Measurements from ENCODE around the gene ENTHD1. TPM values are rescaled to one million over a fixed set of nuclear protein-coding genes. Genes with fewer than 3 reads are reported as not detected.

Gene ENTHD1
- total RNA-seq, 1 experiment from 2014 or later = not detected

GRCh38 chr22:39707816-39708215 is 185.7 kb downstream of the ENTHD1 start:
- TF ChIP-seq CTCF (conservative IDR thresholded peaks at IDR 0.05) = no peak
- no peaks in the 10 kb centered on the region for H3K36me3 Mint-ChIP-seq (ENCODE audit: insufficient read depth in 1 of 3, low read depth in 3 of 3)
- peaks cover 4% of the 10 kb centered on the region for H3K27me3 Mint-ChIP-seq (ENCODE audit: low read depth)
- no peak overlapping the region for H3K23ac ChIP-seq (ENCODE audit: insufficient read length, low read depth, low read length)
- no peak overlapping the region for H3K18ac ChIP-seq (ENCODE audit: insufficient read length, low read depth, low read length)
- no peak overlapping the region for H4K5ac ChIP-seq (ENCODE audit: insufficient read length, low read depth, low read length)
- H3K27ac Mint-ChIP-seq = no peak overlapping the region
- no peak overlapping the region for H3K56ac ChIP-seq (ENCODE audit: insufficient read length, low read depth, low read length)
- H3K4ac ChIP-seq (ENCODE audit: low read depth, low read length) = no peak overlapping the region
- no peaks in the 10 kb centered on the region for H3K9me3 Mint-ChIP-seq
- no peak overlapping the region for H2AK5ac ChIP-seq (ENCODE audit: insufficient read length, low read length)
- no peak overlapping the region for H4K8ac ChIP-seq (replicated peaks; ENCODE audit: insufficient read length, low read depth, low read length)
- no peaks in the 10 kb centered on the region for H4K20me1 ChIP-seq (ENCODE audit: control insufficient read depth, insufficient read depth, insufficient read length)
- no peak overlapping the region for H2BK120ac ChIP-seq (ENCODE audit: low read depth, low read length, poor library complexity, severe bottlenecking)
- no peaks in the 10 kb centered on the region for H3K79me1 ChIP-seq (ENCODE audit: insufficient read depth, low read depth, low read length, poor library complexity, severe bottlenecking)
- no peak overlapping the region for H3K14ac ChIP-seq (ENCODE audit: insufficient read depth, low read length)
- peaks cover 10 to 19% of the 10 kb centered on the region in 2 experiments for H3K4me1 Mint-ChIP-seq
- no peak overlapping the region for H3K27ac ChIP-seq (ENCODE audit: insufficient read length, low read depth, low read length)
- no peak overlapping the region for H3K4me2 ChIP-seq (ENCODE audit: insufficient read depth, insufficient read length, low read length)
- H3K4me3 Mint-ChIP-seq = no peak overlapping the region
- no peaks in the 10 kb centered on the region for H3K27me3 ChIP-seq (ENCODE audit: insufficient read depth, low read length)
- WGBS (ENCODE audit: extremely low coverage, insufficient read length, low lambda C conversion rate) = no CpG with 5 or more reads among the region's 5 CpGs
- no peak overlapping the region for H3K9ac ChIP-seq (ENCODE audit: extremely low read depth, insufficient read length, low read length)
- H2BK12ac ChIP-seq (ENCODE audit: insufficient read length, low read depth, low read length) = no peak overlapping the region
- no peak overlapping the region for H4K91ac ChIP-seq (ENCODE audit: insufficient read length, low read depth, low read length)
- H3K9me3 ChIP-seq (ENCODE audit: control insufficient read depth, low read depth, low read length) = no peaks in the 10 kb centered on the region
- no peaks in the 10 kb centered on the region for H3K23me2 ChIP-seq (ENCODE audit: insufficient read length, low read depth, low read length, poor library complexity, severe bottlenecking)
- no peak overlapping the region for H2BK15ac ChIP-seq (ENCODE audit: low read depth, low read length)
- no peak overlapping the region for H2AFZ ChIP-seq (ENCODE audit: low read length)
- H2BK20ac ChIP-seq (ENCODE audit: low read depth, low read length, poor library complexity, severe bottlenecking) = no peak overlapping the region
- H3T11ph ChIP-seq (ENCODE audit: low read length) = no peak overlapping the region
- H3K79me2 ChIP-seq (ENCODE audit: insufficient read depth, low read length) = no peaks in the 10 kb centered on the region
- DNase-seq = no peak
- no peaks in the 10 kb centered on the region for H3K4me1 ChIP-seq (ENCODE audit: insufficient read depth, low read length)
- no peak overlapping the region for H2BK5ac ChIP-seq (ENCODE audit: insufficient read length, low read length)
